NCI-H345 (cell line): ENCODE data around the gene MXD4.
"Not testable (repeated sequence)": the region's sequence is repeated elsewhere in the genome, so short reads cannot be mapped to it uniquely, and the experiment has no call there.

Experiments used
- DNase-seq: peaks from one replicate; lab custom pipeline; 2025; lab: John Stamatoyannopoulos, UW

MXD4 gene

GRCh38 chr4:2250357-2251072 lies 11.4 kb downstream of the MXD4 start:
- no peak for DNase-seq

GRCh38 chr4:2249526-2250356 lies 12.2 kb downstream of the MXD4 start:
- no peak for DNase-seq

GRCh38 chr4:2248821-2249261 lies 13.1 kb downstream of the MXD4 start:
- no peak for DNase-seq

- DNase-seq, result no peak
Measured at GRCh38 chr4:2248044-2248780, 13.7 kb downstream of the MXD4 start.

- DNase-seq, result no peak
Measured at GRCh38 chr4:2247128-2248043, 14.5 kb downstream of the MXD4 start.

- no peak for DNase-seq
Measured at GRCh38 chr4:2246384-2247127, 15.4 kb downstream of the MXD4 start.

GRCh38 chr4:2245787-2246275 lies 16.1 kb downstream of the MXD4 start:
- no peak for DNase-seq

- no peak for DNase-seq
Measured at GRCh38 chr4:2245057-2245786, 16.7 kb downstream of the MXD4 start.

GRCh38 chr4:2243681-2244380 lies 18.1 kb downstream of the MXD4 start:
- DNase-seq, result no peak

- peak; percentile 94 for DNase-seq
Measured at GRCh38 chr4:2241410-2242353, 20.2 kb downstream of the MXD4 start, which contains the start of the genes HAUS3 and POLN. HAUS3 (minus strand) TSS chr4:2242121; CDS start chr4:2240946, 1,175 bp downstream. POLN (minus strand) TSS chr4:2242121; CDS start chr4:2229231, 12,890 bp downstream.

GRCh38 chr4:2241003-2241402 lies 20.9 kb downstream of the MXD4 start:
- DNase-seq, result no peak

GRCh38 chr4:2236944-2237666 lies 24.8 kb downstream of the MXD4 start:
- no peak for DNase-seq

GRCh38 chr4:2231082-2231481 lies 30.8 kb downstream of the MXD4 start:
- DNase-seq, result no peak

GRCh38 chr4:2226261-2226660 lies 35.6 kb downstream of the MXD4 start:
- no peak for DNase-seq

GRCh38 chr4:2222838-2223237 lies 39.1 kb downstream of the MXD4 start:
- no peak for DNase-seq

- not testable (repeated sequence) for DNase-seq
Measured at GRCh38 chr4:2221378-2221777, 40.5 kb downstream of the MXD4 start.

- peak; percentile 63 for DNase-seq
Measured at GRCh38 chr4:2220016-2220630, 41.8 kb downstream of the MXD4 start.
